ENCODE data around the gene UBE2H. TPM values are rescaled to one million over a fixed set of nuclear protein-coding genes. Genes with fewer than 3 reads are reported as not detected.

UBE2H gene
- total and polyA plus RNA-seq, 4 donors, result 11.9 to 84.2 (median 23.7) TPM

DNA sequence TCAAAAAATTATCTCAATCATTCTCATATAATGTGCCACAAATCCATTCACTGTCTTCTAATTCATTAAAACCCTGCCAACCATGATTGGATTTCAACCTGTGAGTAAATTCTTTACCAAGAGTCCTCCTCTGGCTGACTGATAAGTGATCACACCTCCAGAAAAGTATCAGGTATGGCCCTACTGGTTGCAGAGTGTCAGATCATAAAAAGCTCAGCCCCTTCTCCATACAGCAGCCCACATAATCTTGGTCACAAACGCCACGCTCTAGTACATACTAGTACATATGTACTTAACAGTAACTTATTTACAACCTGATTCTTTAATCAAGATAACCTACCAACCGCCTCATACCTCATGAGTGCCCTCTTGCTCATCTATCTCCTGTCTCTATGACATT is 26.1 kb downstream of the UBE2H start:
- DNase-seq (ENCODE audit: low spot score), result no peak
- no peak overlapping the region for H3K27ac ChIP-seq (ENCODE audit: low read depth in 1 of 2, low read length in 2 of 2)
- H3K36me3 ChIP-seq (ENCODE audit: control insufficient read depth in 4 of 4, insufficient read depth in 3 of 4, low read depth in 1 of 4, low read length in 3 of 4), result peaks cover 0 to 5% (median 0%) of the 10 kb centered on the region in 4 donors
- peaks cover 0 to 8% (median 0%) of the 10 kb centered on the region in 4 donors for H3K4me1 ChIP-seq (ENCODE audit: control insufficient read depth in 4 of 4, insufficient read depth in 4 of 4, low read length in 3 of 4)
- 94% methylated on average over 3 of the region's 3 CpGs for WGBS
- H3K4me3 ChIP-seq (ENCODE audit: low read depth in 1 of 3, low read length in 3 of 3), result no peak overlapping the region
- H3K27me3 ChIP-seq (ENCODE audit: control insufficient read depth in 4 of 4, insufficient read depth in 4 of 4, low read length in 3 of 4), result no peaks in the 10 kb centered on the region
- H3K9me3 ChIP-seq (ENCODE audit: control insufficient read depth in 4 of 4, low read length in 3 of 4), result no peaks in the 10 kb centered on the region
- TF ChIP-seq, protein P1, sequence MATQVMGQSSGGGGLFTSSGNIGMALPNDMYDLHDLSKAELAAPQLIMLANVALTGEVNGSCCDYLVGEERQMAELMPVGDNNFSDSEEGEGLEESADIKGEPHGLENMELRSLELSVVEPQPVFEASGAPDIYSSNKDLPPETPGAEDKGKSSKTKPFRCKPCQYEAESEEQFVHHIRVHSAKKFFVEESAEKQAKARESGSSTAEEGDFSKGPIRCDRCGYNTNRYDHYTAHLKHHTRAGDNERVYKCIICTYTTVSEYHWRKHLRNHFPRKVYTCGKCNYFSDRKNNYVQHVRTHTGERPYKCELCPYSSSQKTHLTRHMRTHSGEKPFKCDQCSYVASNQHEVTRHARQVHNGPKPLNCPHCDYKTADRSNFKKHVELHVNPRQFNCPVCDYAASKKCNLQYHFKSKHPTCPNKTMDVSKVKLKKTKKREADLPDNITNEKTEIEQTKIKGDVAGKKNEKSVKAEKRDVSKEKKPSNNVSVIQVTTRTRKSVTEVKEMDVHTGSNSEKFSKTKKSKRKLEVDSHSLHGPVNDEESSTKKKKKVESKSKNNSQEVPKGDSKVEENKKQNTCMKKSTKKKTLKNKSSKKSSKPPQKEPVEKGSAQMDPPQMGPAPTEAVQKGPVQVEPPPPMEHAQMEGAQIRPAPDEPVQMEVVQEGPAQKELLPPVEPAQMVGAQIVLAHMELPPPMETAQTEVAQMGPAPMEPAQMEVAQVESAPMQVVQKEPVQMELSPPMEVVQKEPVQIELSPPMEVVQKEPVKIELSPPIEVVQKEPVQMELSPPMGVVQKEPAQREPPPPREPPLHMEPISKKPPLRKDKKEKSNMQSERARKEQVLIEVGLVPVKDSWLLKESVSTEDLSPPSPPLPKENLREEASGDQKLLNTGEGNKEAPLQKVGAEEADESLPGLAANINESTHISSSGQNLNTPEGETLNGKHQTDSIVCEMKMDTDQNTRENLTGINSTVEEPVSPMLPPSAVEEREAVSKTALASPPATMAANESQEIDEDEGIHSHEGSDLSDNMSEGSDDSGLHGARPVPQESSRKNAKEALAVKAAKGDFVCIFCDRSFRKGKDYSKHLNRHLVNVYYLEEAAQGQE (IDR thresholded peaks at IDR 0.05), result no peak
- TF ChIP-seq RXRA (IDR thresholded peaks at IDR 0.05), result no peak
- no peak for TF ChIP-seq HNF4A (conservative IDR thresholded peaks at IDR 0.05)
- TF ChIP-seq SP1 (IDR thresholded peaks at IDR 0.05), result no peak
- no peak for TF ChIP-seq NR2F2 (IDR thresholded peaks at IDR 0.05)
- no peak for TF ChIP-seq TAF1 (conservative IDR thresholded peaks at IDR 0.05)
- TF ChIP-seq, protein P2, sequence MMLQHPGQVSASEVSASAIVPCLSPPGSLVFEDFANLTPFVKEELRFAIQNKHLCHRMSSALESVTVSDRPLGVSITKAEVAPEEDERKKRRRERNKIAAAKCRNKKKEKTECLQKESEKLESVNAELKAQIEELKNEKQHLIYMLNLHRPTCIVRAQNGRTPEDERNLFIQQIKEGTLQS (IDR thresholded peaks at IDR 0.05), result no peak
- no peak for TF ChIP-seq YY1 (IDR thresholded peaks at IDR 0.05)
- TF ChIP-seq FOXA2 (IDR thresholded peaks at IDR 0.05), result no peak
- TF ChIP-seq JUND (IDR thresholded peaks at IDR 0.05), result no peak
- no peak for TF ChIP-seq RAD21 (IDR thresholded peaks at IDR 0.05)
- TF ChIP-seq, protein P3, sequence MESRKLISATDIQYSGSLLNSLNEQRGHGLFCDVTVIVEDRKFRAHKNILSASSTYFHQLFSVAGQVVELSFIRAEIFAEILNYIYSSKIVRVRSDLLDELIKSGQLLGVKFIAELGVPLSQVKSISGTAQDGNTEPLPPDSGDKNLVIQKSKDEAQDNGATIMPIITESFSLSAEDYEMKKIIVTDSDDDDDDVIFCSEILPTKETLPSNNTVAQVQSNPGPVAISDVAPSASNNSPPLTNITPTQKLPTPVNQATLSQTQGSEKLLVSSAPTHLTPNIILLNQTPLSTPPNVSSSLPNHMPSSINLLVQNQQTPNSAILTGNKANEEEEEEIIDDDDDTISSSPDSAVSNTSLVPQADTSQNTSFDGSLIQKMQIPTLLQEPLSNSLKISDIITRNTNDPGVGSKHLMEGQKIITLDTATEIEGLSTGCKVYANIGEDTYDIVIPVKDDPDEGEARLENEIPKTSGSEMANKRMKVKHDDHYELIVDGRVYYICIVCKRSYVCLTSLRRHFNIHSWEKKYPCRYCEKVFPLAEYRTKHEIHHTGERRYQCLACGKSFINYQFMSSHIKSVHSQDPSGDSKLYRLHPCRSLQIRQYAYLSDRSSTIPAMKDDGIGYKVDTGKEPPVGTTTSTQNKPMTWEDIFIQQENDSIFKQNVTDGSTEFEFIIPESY (IDR thresholded peaks at IDR 0.05), result no peak
- no peak for TF ChIP-seq GABPA (IDR thresholded peaks at IDR 0.05 in 1 of 2, conservative IDR thresholded peaks at IDR 0.05 in 1 of 2)
- TF ChIP-seq, protein P4, sequence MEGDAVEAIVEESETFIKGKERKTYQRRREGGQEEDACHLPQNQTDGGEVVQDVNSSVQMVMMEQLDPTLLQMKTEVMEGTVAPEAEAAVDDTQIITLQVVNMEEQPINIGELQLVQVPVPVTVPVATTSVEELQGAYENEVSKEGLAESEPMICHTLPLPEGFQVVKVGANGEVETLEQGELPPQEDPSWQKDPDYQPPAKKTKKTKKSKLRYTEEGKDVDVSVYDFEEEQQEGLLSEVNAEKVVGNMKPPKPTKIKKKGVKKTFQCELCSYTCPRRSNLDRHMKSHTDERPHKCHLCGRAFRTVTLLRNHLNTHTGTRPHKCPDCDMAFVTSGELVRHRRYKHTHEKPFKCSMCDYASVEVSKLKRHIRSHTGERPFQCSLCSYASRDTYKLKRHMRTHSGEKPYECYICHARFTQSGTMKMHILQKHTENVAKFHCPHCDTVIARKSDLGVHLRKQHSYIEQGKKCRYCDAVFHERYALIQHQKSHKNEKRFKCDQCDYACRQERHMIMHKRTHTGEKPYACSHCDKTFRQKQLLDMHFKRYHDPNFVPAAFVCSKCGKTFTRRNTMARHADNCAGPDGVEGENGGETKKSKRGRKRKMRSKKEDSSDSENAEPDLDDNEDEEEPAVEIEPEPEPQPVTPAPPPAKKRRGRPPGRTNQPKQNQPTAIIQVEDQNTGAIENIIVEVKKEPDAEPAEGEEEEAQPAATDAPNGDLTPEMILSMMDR (IDR thresholded peaks at IDR 0.05; ENCODE audit: low read depth, low read length, missing input control), result no peak
- no peak for TF ChIP-seq FOXA1 (IDR thresholded peaks at IDR 0.05)
- H3K9ac ChIP-seq (ENCODE audit: low read depth in 1 of 2, low read length in 2 of 2), result no peak overlapping the region

DNA sequence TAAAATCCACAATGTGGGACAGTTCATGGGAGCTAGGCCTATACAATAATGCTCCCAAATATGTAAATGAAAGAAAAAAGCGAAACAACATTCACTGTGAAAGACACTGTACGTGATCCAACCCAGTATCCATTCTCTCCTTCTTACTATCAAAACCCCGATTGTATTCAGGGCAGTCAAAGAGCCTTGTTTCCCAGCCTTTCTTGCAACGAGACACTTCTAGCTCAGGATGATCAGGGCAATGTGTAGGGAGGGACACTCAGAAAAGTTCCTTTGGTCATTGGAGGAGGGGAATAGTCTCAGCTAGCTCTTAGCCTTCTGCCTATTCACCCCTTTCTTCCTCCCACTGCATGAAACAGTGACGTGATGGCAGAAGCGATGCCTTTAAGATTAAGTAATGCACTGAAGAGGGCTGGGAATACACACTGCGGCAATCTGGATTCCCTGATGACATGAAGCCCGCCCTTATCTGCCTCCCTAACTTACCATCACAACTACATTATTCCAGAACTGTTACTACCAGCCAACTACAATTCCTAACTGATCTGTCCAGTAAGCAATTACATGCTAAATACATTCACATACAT is 27.3 kb downstream of the UBE2H start:
- no peak for DNase-seq (ENCODE audit: low spot score)
- TF ChIP-seq FOXA2 (IDR thresholded peaks at IDR 0.05) (no peak), HNF4G (IDR thresholded peaks at IDR 0.05) (no peak), TAF1 (conservative IDR thresholded peaks at IDR 0.05) (no peak), HNF4A (conservative IDR thresholded peaks at IDR 0.05) (no peak), YY1 (IDR thresholded peaks at IDR 0.05) (no peak), RAD21 (IDR thresholded peaks at IDR 0.05) (no peak), FOXA1 (IDR thresholded peaks at IDR 0.05) (no peak)
- TF ChIP-seq, protein P3 (IDR thresholded peaks at IDR 0.05), result no peak
- TF ChIP-seq, protein P5, sequence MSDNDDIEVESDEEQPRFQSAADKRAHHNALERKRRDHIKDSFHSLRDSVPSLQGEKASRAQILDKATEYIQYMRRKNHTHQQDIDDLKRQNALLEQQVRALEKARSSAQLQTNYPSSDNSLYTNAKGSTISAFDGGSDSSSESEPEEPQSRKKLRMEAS (IDR thresholded peaks at IDR 0.05), result no peak
- Histone ChIP-seq H3K27ac (ENCODE audit: low read depth in 1 of 2, low read length in 2 of 2) (no peak overlapping the region), H3K36me3 (ENCODE audit: control insufficient read depth in 4 of 4, insufficient read depth in 3 of 4, low read depth in 1 of 4, low read length in 3 of 4) (peaks cover 0 to 5% (median 0%) of the 10 kb centered on the region in 4 donors), H3K9me3 (ENCODE audit: control insufficient read depth in 4 of 4, low read length in 3 of 4) (no peaks in the 10 kb centered on the region), H3K4me1 (ENCODE audit: control insufficient read depth in 4 of 4, insufficient read depth in 4 of 4, low read length in 3 of 4) (peaks cover 0 to 8% (median 0%) of the 10 kb centered on the region in 4 donors), H3K9ac (ENCODE audit: low read depth in 1 of 2, low read length in 2 of 2) (no peak overlapping the region), H3K4me3 (ENCODE audit: low read depth in 1 of 3, low read length in 3 of 3) (no peak overlapping the region), H3K27me3 (ENCODE audit: control insufficient read depth in 4 of 4, insufficient read depth in 4 of 4, low read length in 3 of 4) (no peaks in the 10 kb centered on the region)
- 92% methylated on average over 8 of the region's 8 CpGs for WGBS
